HG02642 (cell line): ENCODE results near the gene OTOA.
"Not testable (repeated sequence)": the region's sequence is repeated elsewhere in the genome, so short reads cannot be mapped to it uniquely, and the experiment has no call there.

ENCODE experiments used
- ATAC-seq: cut with Tn5 transposase; IDR thresholded peaks from one replicate; pipeline ENCODE4 v1.9.1; 2021; ENCODE audit warnings: mild to moderate bottlenecking; ENCODE audit not compliant: unreplicated experiment, poor library complexity

OTOA gene

GRCh38 chr16:21639493-21639892 is 24.3 kb upstream of the OTOA start:
- ATAC-seq: no peak

GRCh38 chr16:21641916-21642315 is 21.9 kb upstream of the OTOA start:
- ATAC-seq: no peak

- ATAC-seq: no peak
These were observed 20.9 kb upstream of the OTOA start for GRCh38 chr16:21642861-21643260.

GRCh38 chr16:21643785-21644184 is 20.0 kb upstream of the OTOA start:
- no peak for ATAC-seq

- ATAC-seq: no peak
These were observed 19.1 kb upstream of the OTOA start for GRCh38 chr16:21644674-21645073.

- peak; percentile 28 for ATAC-seq
These were observed 18.5 kb upstream of the OTOA start for GRCh38 chr16:21645261-21645721.

GRCh38 chr16:21646091-21646490 is 17.7 kb upstream of the OTOA start:
- no peak for ATAC-seq

- ATAC-seq: peak; percentile 89
These were observed 16.8 kb upstream of the OTOA start for GRCh38 chr16:21646721-21647561.

GRCh38 chr16:21647562-21648164 is 16.1 kb upstream of the OTOA start:
- peak; percentile 11 for ATAC-seq

GRCh38 chr16:21649826-21650406 is 13.9 kb upstream of the OTOA start:
- not testable (repeated sequence) for ATAC-seq

- ATAC-seq: no peak
These were observed 13.2 kb upstream of the OTOA start for GRCh38 chr16:21650521-21650920.

- ATAC-seq: no peak
These were observed 12.3 kb upstream of the OTOA start for GRCh38 chr16:21651515-21651914.

- ATAC-seq: no peak
These were observed 11.3 kb upstream of the OTOA start, which contains the start of gene IGSF6 for GRCh38 chr16:21652453-21652852. TSS of gene IGSF6 (minus strand) at chr16:21652608. CDS start at chr16:21652598, 10 bp downstream.

GRCh38 chr16:21653571-21653970 is 10.2 kb upstream of the OTOA start:
- ATAC-seq: no peak

- no peak for ATAC-seq
These were observed 9.3 kb upstream of the OTOA start for GRCh38 chr16:21654466-21654865.

GRCh38 chr16:21654881-21655280 is 8.9 kb upstream of the OTOA start:
- no peak for ATAC-seq

- no peak for ATAC-seq
These were observed 6.7 kb upstream of the OTOA start for GRCh38 chr16:21656795-21657768.

GRCh38 chr16:21659124-21659523 is 4.6 kb upstream of the OTOA start:
- ATAC-seq: no peak

GRCh38 chr16:21664801-21665492 is 1.2 kb downstream of the OTOA start:
- no peak for ATAC-seq

- no peak for ATAC-seq
These were observed 3.0 kb downstream of the OTOA start for GRCh38 chr16:21666772-21667171.
